HG02642 (cell line): ENCODE data around the gene NUBP1.

Experiments used
- ATAC-seq: cut with Tn5 transposase; IDR thresholded peaks from one replicate; pipeline ENCODE4 v1.9.1; 2021; ENCODE audit warnings: mild to moderate bottlenecking; ENCODE audit not compliant: unreplicated experiment, poor library complexity

Gene NUBP1

GRCh38 chr16:10791048-10791447, 47.4 kb downstream of the NUBP1 start:
- peak; percentile 59 for ATAC-seq

DNA sequence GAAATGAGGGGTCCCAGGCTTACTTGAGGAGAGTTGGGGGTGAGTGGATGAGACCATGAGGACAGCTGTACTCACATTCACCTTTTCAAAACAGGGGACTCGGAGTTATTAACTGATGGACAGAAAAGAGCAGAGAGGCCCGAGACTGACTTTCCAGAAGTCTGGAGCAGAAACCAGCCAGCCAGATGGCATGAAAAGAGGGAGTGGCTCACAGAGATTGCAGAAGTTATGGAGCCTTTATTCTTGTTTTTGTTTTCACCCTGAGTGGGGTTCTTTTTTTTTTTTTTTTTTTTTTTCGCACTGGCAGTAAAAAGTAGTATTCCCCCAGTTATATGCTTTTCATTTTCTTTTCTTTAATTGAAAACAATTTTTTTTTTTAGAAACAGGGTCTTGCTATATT, 56.1 kb downstream of the NUBP1 start:
- no peak for ATAC-seq

GRCh38 chr16:10805334-10805733, 61.7 kb downstream of the NUBP1 start:
- no peak for ATAC-seq

- no peak for ATAC-seq
Observed at GRCh38 chr16:10806698-10807097, 63.1 kb downstream of the NUBP1 start.

GRCh38 chr16:10808218-10808617, 64.6 kb downstream of the NUBP1 start:
- ATAC-seq: no peak

DNA sequence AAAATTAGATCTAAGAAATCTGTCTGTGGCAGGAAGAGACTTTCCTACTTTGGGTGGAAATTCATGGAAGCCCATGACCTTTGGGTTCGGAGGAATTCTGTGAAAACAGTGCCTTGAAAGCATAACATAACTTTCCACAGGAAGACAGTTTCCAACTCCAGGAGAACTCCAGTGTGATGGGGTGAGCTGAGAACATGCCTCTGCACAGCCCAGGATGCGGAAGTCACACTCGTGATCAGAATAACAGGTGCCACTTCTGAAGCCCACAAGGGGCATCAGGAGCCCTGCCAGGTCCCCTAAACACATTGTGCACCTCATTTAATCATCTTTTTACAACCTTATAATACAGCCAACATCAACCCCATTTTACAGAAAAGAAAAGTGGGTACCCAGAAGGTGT, 65.2 kb downstream of the NUBP1 start:
- ATAC-seq: no peak

DNA sequence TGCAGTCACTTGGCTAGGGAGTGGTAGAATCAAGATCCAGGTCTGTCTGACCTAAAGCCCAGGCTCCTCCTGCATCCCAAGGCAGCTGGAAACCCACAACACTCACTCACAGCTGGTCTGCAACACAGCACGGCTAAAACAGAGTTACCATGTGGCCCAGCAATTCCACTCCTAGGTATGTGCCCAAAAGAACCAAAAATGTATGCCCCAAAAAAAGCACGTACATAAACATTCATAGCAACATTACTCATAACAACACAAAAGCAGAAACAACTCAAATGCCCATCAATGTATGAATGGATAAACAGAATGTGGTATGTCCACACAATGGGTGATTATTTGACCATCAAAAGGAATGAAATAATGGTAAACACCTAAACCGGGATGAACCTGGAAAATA, 66.1 kb downstream of the NUBP1 start:
- ATAC-seq: no peak

- ATAC-seq: peak; percentile 72
Observed at GRCh38 chr16:10812312-10813098, 68.9 kb downstream of the NUBP1 start.

GRCh38 chr16:10813099-10813455, 69.4 kb downstream of the NUBP1 start:
- no peak for ATAC-seq

GRCh38 chr16:10817514-10817913, 73.9 kb downstream of the NUBP1 start:
- ATAC-seq: no peak

DNA sequence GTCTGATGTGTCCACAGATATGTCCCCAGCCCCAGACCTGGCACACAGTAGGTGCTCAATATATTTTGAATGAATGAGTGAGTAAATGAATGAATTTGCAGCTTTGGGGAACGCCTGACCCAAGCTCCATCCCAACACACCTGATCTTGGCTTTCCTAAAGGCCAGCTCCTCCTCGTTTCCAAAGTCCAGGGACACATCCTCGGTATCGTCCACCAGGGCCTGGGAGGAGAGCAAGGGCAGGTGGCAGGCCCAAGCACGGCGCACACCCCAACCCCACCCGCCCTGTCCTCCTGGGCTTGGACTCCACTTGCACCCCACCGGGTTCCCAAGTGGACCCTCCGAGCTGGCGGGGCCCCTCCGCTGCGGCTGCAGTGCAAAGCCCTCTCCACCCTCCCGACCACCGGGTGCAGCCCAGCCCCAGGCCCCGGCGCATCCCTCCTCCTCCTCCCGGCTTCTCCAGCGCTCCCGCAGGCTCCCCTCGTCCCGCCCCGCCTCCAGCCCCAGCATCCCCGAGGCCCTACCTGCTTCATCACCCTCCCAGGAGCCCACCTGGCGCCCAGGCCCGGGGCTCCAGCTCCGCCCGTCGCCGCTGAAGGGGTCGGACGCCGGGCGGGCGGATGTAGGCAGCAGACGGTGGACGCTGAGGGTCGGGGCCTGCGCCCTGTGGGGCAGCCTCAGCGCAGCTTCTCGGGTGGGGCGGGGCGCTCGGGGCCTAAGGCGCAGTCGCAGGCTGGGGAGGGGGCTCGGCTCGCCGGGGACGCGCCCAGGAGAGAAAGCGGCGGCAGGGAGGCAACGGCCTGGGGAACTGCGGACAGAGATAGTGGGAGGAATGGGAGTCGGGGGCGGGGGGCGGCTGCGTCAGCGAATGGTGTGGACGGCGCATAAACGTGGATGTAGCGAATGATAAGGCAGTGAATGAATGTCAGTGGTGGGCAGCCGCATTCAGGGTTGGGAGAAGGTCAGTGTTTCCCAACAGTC, 74.6 kb downstream of the NUBP1 start, which contains the start of gene TVP23A:
Gene TVP23A, minus strand, starts transcription at position 832 of the 979 bp plus-strand sequence. Its CDS starts 301 bp downstream, at position 531.
- ATAC-seq: no peak
